H9 (cell line): ENCODE results near the gene TPD52L2. TPM values are rescaled to one million over a fixed set of nuclear protein-coding genes. Genes with fewer than 3 reads are reported as not detected.

ENCODE experiments used
- DNase-seq: peaks from one replicate; pipeline ENCODE4 v3.0.0-alpha.2; 2017
- H2AFZ ChIP-seq: one replicate; pipeline ENCODE4 v1.6.1; 2013; ENCODE audit warnings: mild to moderate bottlenecking, low read length, control low read depth, moderate library complexity
- H2AK5ac ChIP-seq: 2 replicates; pipeline ENCODE4 v1.6.1; 2013; ENCODE audit warnings: low read length, control low read depth, mixed read lengths; ENCODE audit not compliant: insufficient read length
- H2BK120ac ChIP-seq: one replicate; pipeline ENCODE4 v1.6.1; 2013; ENCODE audit warnings: low read depth, mild to moderate bottlenecking, low read length, control low read depth, inconsistent platforms; ENCODE audit not compliant: poor library complexity, severe bottlenecking
- H2BK12ac ChIP-seq: 2 replicates; pipeline ENCODE4 v1.6.1; 2013; ENCODE audit warnings: low read length, control low read depth, mixed read lengths, low read depth; ENCODE audit not compliant: insufficient read length
- H2BK15ac ChIP-seq: 2 replicates; pipeline ENCODE4 v1.6.1; 2013; ENCODE audit warnings: low read depth, low read length, control low read depth
- H2BK20ac ChIP-seq: one replicate; pipeline ENCODE4 v1.6.1; 2013; ENCODE audit warnings: low read depth, mild to moderate bottlenecking, low read length, control low read depth, inconsistent platforms; ENCODE audit not compliant: poor library complexity, severe bottlenecking
- H2BK5ac ChIP-seq: 2 replicates; pipeline ENCODE4 v1.6.1; 2013; ENCODE audit warnings: low read length, control low read depth, mixed read lengths; ENCODE audit not compliant: insufficient read length
- H3K14ac ChIP-seq: 2 replicates; pipeline ENCODE4 v1.6.1; 2013; ENCODE audit warnings: low read length, control low read depth; ENCODE audit not compliant: insufficient read depth
- H3K18ac ChIP-seq: 2 replicates; pipeline ENCODE4 v1.6.1; 2013; ENCODE audit warnings: low read depth, mild to moderate bottlenecking, mixed read lengths, low read length, control low read depth; ENCODE audit not compliant: insufficient read length
- H3K23ac ChIP-seq: 2 replicates; pipeline ENCODE4 v1.6.1; 2013; ENCODE audit warnings: low read length, control low read depth, mixed read lengths, low read depth; ENCODE audit not compliant: insufficient read length
- H3K23me2 ChIP-seq: 2 replicates; pipeline ENCODE4 v1.6.1; 2013; ENCODE audit warnings: low read depth, mild to moderate bottlenecking, mixed read lengths, low read length, control low read depth; ENCODE audit not compliant: insufficient read length, poor library complexity, severe bottlenecking
- H3K27ac ChIP-seq: 2 replicates; pipeline ENCODE4 v1.5.1; 2013; ENCODE audit warnings: low read length, control low read depth, mixed read lengths, low read depth; ENCODE audit not compliant: insufficient read length
- H3K27me3 ChIP-seq: 2 replicates; pipeline ENCODE4 v1.6.1; 2013; ENCODE audit warnings: low read length, control low read depth, inconsistent platforms; ENCODE audit not compliant: insufficient read depth
- H3K4ac ChIP-seq: 2 replicates; pipeline ENCODE4 v1.6.1; 2013; ENCODE audit warnings: low read depth, mild to moderate bottlenecking, control low read depth, inconsistent platforms, low read length, moderate library complexity
- H3K4me1 ChIP-seq: 2 replicates; pipeline ENCODE4 v1.6.1; 2013; ENCODE audit warnings: low read length, control low read depth, inconsistent platforms; ENCODE audit not compliant: insufficient read depth
- H3K4me2 ChIP-seq: 2 replicates; pipeline ENCODE4 v1.6.1; 2013; ENCODE audit warnings: low read length, control low read depth, mixed read lengths; ENCODE audit not compliant: insufficient read length, insufficient read depth
- H3K56ac ChIP-seq: 2 replicates; pipeline ENCODE4 v1.6.1; 2013; ENCODE audit warnings: low read depth, mild to moderate bottlenecking, mixed read lengths, low read length, control low read depth; ENCODE audit not compliant: insufficient read length
- H3K79me1 ChIP-seq: 2 replicates; pipeline ENCODE4 v1.6.1; 2013; ENCODE audit warnings: low read depth, mild to moderate bottlenecking, moderate library complexity, low read length, control low read depth, inconsistent platforms; ENCODE audit not compliant: insufficient read depth, poor library complexity, severe bottlenecking
- H3K79me2 ChIP-seq: 2 replicates; pipeline ENCODE4 v1.6.1; 2013; ENCODE audit warnings: low read length, control low read depth, inconsistent platforms; ENCODE audit not compliant: insufficient read depth
- H3K9ac ChIP-seq: 2 replicates; pipeline ENCODE4 v1.6.1; 2013; ENCODE audit warnings: low read length, control low read depth, mixed read lengths; ENCODE audit not compliant: insufficient read length; ENCODE audit errors: extremely low read depth
- H3K9me3 ChIP-seq: one replicate; pipeline ENCODE4 v1.6.1; 2013; ENCODE audit warnings: low read depth, low read length, inconsistent platforms; ENCODE audit not compliant: control insufficient read depth
- H3T11ph ChIP-seq: one replicate; pipeline ENCODE4 v1.6.1; 2013; ENCODE audit warnings: mild to moderate bottlenecking, low read length, control low read depth, inconsistent platforms
- H4K20me1 ChIP-seq: one replicate; pipeline ENCODE4 v1.6.1; 2013; ENCODE audit not compliant: control insufficient read depth, insufficient read length, insufficient read depth
- H4K5ac ChIP-seq: 2 replicates; pipeline ENCODE4 v1.6.1; 2013; ENCODE audit warnings: low read depth, mild to moderate bottlenecking, mixed read lengths, low read length, control low read depth; ENCODE audit not compliant: insufficient read length
- H4K8ac ChIP-seq: replicated peaks from 2 replicates; pipeline ENCODE4 v1.6.1; 2013; ENCODE audit warnings: low read length, control low read depth, mixed read lengths, low read depth; ENCODE audit not compliant: insufficient read length
- H4K91ac ChIP-seq: 2 replicates; pipeline ENCODE4 v1.6.1; 2013; ENCODE audit warnings: low read depth, mild to moderate bottlenecking, moderate library complexity, mixed read lengths, low read length, control low read depth; ENCODE audit not compliant: insufficient read length
- H3K27ac Mint-ChIP-seq, 3 experiments: 2 replicates in 2 of 3; 3 replicates in 1 of 3; pipeline ENCODE4 v1.8.0; 2020 to 2021; ENCODE audit warnings: mixed read lengths in 3 of 3, mild to moderate bottlenecking in 1 of 3, moderate library complexity in 1 of 3
- H3K27me3 Mint-ChIP-seq: 2 replicates; pipeline ENCODE4 v1.8.0; 2021; ENCODE audit warnings: low read depth, mild to moderate bottlenecking, moderate library complexity, mixed read lengths
- H3K36me3 Mint-ChIP-seq, 3 experiments: 2 replicates in 2 of 3; 3 replicates in 1 of 3; pipeline ENCODE4 v1.8.0; 2020 to 2021; ENCODE audit warnings: low read depth in 3 of 3, mixed read lengths in 3 of 3; ENCODE audit not compliant: insufficient read depth in 1 of 3
- H3K4me1 Mint-ChIP-seq, 2 experiments: 2 replicates each; pipeline ENCODE4 v1.8.0; 2020; ENCODE audit warnings: mixed read lengths in 2 of 2
- H3K4me3 Mint-ChIP-seq, 2 experiments: 2 replicates in 1 of 2; 3 replicates in 1 of 2; pipeline ENCODE4 v1.8.0; 2020 to 2021; ENCODE audit warnings: mild to moderate bottlenecking in 2 of 2, mixed read lengths in 2 of 2, moderate library complexity in 1 of 2
- H3K9me3 Mint-ChIP-seq, 2 experiments: 2 replicates in 1 of 2; 3 replicates in 1 of 2; pipeline ENCODE4 v1.8.0; 2020; ENCODE audit warnings: mild to moderate bottlenecking in 2 of 2, mixed read lengths in 2 of 2, moderate library complexity in 1 of 2
- CTCF ChIP-seq: fragments of 200-600 bp; sonication (generic); conservative IDR thresholded peaks from 3 replicates; pipeline ENCODE4 v1.8.0; 2021; ENCODE audit warnings: antibody characterized with exemption, mild to moderate bottlenecking
- WGBS: extraction: QIAGEN DNeasy Blood & Tissue Kit; methylation state at CpG from one replicate; pipeline ENCODE4 v1.1.7; 2013; ENCODE audit warnings: missing lambda C conversion rate, low lambda C conversion rate, mixed read lengths; ENCODE audit not compliant: insufficient read length; ENCODE audit errors: extremely low coverage; 5-methylcytosine and 5-hydroxymethylcytosine counted together
- total RNA-seq: library from RNA; stranded (reverse); gene quantifications from 2 replicates; pipeline ENCODE4 v1.2.1, GENCODE V29; 2021

The TPD52L2 gene
- total RNA-seq, 1 experiment from 2014 or later = 94.1 TPM

- H3K18ac ChIP-seq = no peak overlapping the region
- H2AFZ ChIP-seq = no peak overlapping the region
- no peak overlapping the region for H2BK15ac ChIP-seq
- 0 out of 2 replicates have a peak, but pooled peaks cover 2% of the 10 kb centered on the region for H3K4me1 ChIP-seq
- WGBS = no CpG with 5 or more reads among the region's 5 CpGs
- no peaks in the 10 kb centered on the region for H3K27me3 ChIP-seq
- no peak overlapping the region for H3K4ac ChIP-seq
- no peak overlapping the region for H2BK5ac ChIP-seq
- H3K9me3 ChIP-seq = no peaks in the 10 kb centered on the region
- Mint-ChIP-seq H3K9me3 (no peaks in the 10 kb centered on the region), H3K27ac (peak overlapping the region in 1 of 3 experiments; percentile 66; a peak in 1 of 7 replicates), H3K4me1 (peaks cover 16 to 17% of the 10 kb centered on the region in 2 experiments), H3K4me3 (peak overlapping the region; percentile 75 to 89), H3K36me3 (peaks cover 0 to 14% (median 7%) of the 10 kb centered on the region in 3 experiments; a peak in 4 of 7 replicates), H3K27me3 (no peaks in the 10 kb centered on the region)
- H3K23me2 ChIP-seq = peaks cover 6% of the 10 kb centered on the region
- no peak overlapping the region for H2BK120ac ChIP-seq
- no peak overlapping the region for H3K27ac ChIP-seq
- H4K91ac ChIP-seq = no peak overlapping the region
- H3K79me1 ChIP-seq = no peaks in the 10 kb centered on the region
- no peak overlapping the region for H4K8ac ChIP-seq
- H3K23ac ChIP-seq = no peak overlapping the region
- H3K4me2 ChIP-seq = peak overlapping the region; percentile 66
- H3K9ac ChIP-seq = peak overlapping the region; percentile 46
- no peak overlapping the region for H2BK20ac ChIP-seq
- H3T11ph ChIP-seq = no peak overlapping the region
- H2AK5ac ChIP-seq = no peak overlapping the region
- no peak overlapping the region for H2BK12ac ChIP-seq
- H4K5ac ChIP-seq = no peak overlapping the region
- H3K79me2 ChIP-seq = peaks cover 11% of the 10 kb centered on the region; the same call in 1 of the 2 replicates
- no peak for TF ChIP-seq CTCF
- DNase-seq = no peak
- no peak overlapping the region for H3K56ac ChIP-seq
- no peaks in the 10 kb centered on the region for H4K20me1 ChIP-seq
- no peak overlapping the region for H3K14ac ChIP-seq
Observed at GRCh38 chr20:63895952-63896263, 30.8 kb downstream of the TPD52L2 start.
